ENCODE data around the gene G6PC3.
A peak's percentile ranks its signal among the peaks of the same experiment; 100 is the strongest.
"Not testable (repeated sequence)": the region's sequence is repeated elsewhere in the genome, so short reads cannot be mapped to it uniquely, and the experiment has no call there.

G6PC3 gene

GRCh38 chr17:44105483-44105882 is 34.9 kb downstream of the G6PC3 start:
- DNase-seq = peak in 1 of 56 donors; percentile 28

GRCh38 chr17:44105941-44106340 is 35.4 kb downstream of the G6PC3 start:
- no peak for DNase-seq

GRCh38 chr17:44106801-44107200 is 36.3 kb downstream of the G6PC3 start:
- DNase-seq = no peak

GRCh38 chr17:44108440-44109311 is 38.1 kb downstream of the G6PC3 start:
- DNase-seq = peak in 18 of 56 donors; percentile 16 to 67 (median 35)

- DNase-seq = no peak
These were observed 38.7 kb downstream of the G6PC3 start for GRCh38 chr17:44109312-44109630.

- no peak for DNase-seq
These were observed 39.6 kb downstream of the G6PC3 start for GRCh38 chr17:44110011-44110686.

- peak; percentile 46 to 99 (median 96) for DNase-seq
These were observed 40.5 kb downstream of the G6PC3 start for GRCh38 chr17:44110823-44111633.

GRCh38 chr17:44111777-44112176 is 41.2 kb downstream of the G6PC3 start:
- DNase-seq = no peak

GRCh38 chr17:44112284-44113280 is 42.0 kb downstream of the G6PC3 start:
- DNase-seq = peak in 2 of 56 donors; percentile 6 to 37

- DNase-seq = no peak
These were observed 42.8 kb downstream of the G6PC3 start for GRCh38 chr17:44113382-44113781.

GRCh38 chr17:44113868-44114840 is 43.6 kb downstream of the G6PC3 start:
- DNase-seq = peak in 20 of 56 donors; percentile 8 to 66 (median 36)

- DNase-seq = peak in 17 of 56 donors; percentile 12 to 49 (median 23)
These were observed 45.3 kb downstream of the G6PC3 start for GRCh38 chr17:44115585-44116415.

GRCh38 chr17:44117351-44117750 is 46.8 kb downstream of the G6PC3 start:
- DNase-seq = no peak

- DNase-seq = no peak
These were observed 48.0 kb downstream of the G6PC3 start for GRCh38 chr17:44118427-44119050.

- no peak for DNase-seq
These were observed 48.5 kb downstream of the G6PC3 start for GRCh38 chr17:44119062-44119461.

- no peak for DNase-seq
These were observed 49.3 kb downstream of the G6PC3 start for GRCh38 chr17:44119798-44120197.

GRCh38 chr17:44120281-44120680 is 49.7 kb downstream of the G6PC3 start:
- DNase-seq = not testable (repeated sequence)
